Measurements from ENCODE around the gene MAML2.

GRCh38 chr11:96065379-96065778 is 277.6 kb downstream of the MAML2 start:
- TF ChIP-seq, protein P1, sequence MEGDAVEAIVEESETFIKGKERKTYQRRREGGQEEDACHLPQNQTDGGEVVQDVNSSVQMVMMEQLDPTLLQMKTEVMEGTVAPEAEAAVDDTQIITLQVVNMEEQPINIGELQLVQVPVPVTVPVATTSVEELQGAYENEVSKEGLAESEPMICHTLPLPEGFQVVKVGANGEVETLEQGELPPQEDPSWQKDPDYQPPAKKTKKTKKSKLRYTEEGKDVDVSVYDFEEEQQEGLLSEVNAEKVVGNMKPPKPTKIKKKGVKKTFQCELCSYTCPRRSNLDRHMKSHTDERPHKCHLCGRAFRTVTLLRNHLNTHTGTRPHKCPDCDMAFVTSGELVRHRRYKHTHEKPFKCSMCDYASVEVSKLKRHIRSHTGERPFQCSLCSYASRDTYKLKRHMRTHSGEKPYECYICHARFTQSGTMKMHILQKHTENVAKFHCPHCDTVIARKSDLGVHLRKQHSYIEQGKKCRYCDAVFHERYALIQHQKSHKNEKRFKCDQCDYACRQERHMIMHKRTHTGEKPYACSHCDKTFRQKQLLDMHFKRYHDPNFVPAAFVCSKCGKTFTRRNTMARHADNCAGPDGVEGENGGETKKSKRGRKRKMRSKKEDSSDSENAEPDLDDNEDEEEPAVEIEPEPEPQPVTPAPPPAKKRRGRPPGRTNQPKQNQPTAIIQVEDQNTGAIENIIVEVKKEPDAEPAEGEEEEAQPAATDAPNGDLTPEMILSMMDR (conservative IDR thresholded peaks at IDR 0.05): no peak
- TF ChIP-seq EZH2 (IDR thresholded peaks at IDR 0.05; ENCODE audit: low read depth): no peak

Measured in PC-9 (cell line).